Kidney capillary endothelial cell (primary cell): ENCODE data around the gene ZNF544.
"Not testable (repeated sequence)": the region's sequence is repeated elsewhere in the genome, so short reads cannot be mapped to it uniquely, and the experiment has no call there.

Experiments used
- DNase-seq: peaks from one replicate; pipeline ENCODE4 v3.0.0-alpha.2; 2018; ENCODE audit warnings: low spot score

ZNF544 gene

GRCh38 chr19:58305932-58306323, 77.2 kb downstream of the ZNF544 start:
- DNase-seq = no peak

- no peak for DNase-seq
Measured at GRCh38 chr19:58307736-58308135, 79.0 kb downstream of the ZNF544 start.

- not testable (repeated sequence) for DNase-seq
Measured at GRCh38 chr19:58310685-58311084, 82.0 kb downstream of the ZNF544 start.

GRCh38 chr19:58311345-58311865, 82.7 kb downstream of the ZNF544 start:
- DNase-seq = no peak
